Heart left ventricle (tissue), 13 donors: Measurements from ENCODE around the gene KCNJ5.

Experiments
- CTCF ChIP-seq, 12 donors: fragments of 200-600 bp; sonication (generic) in 4 of 12; IDR thresholded peaks; one replicate each; pipeline versions ENCODE4 v1.5.0 to v1.8.0; 2018 to 2022; ENCODE audit warnings: antibody characterized with exemption in 12 of 12, mild to moderate bottlenecking in 5 of 12
- POLR2A ChIP-seq, 2 donors: fragments of 450-650 bp; IDR thresholded peaks; one replicate each; pipeline ENCODE4 v1.6.1; 2017; ENCODE audit warnings: antibody characterized with exemption in 2 of 2, mild to moderate bottlenecking in 2 of 2, moderate library complexity in 2 of 2
- donor health status: ischemic (EF 13 %, LVEDD 7.1; RV severe dilation, severe dysfunction).
- donor health status: DM: no; HTN: yes; CAD: no.
- donor health status: DM: no; HTN: no; CAD: no.
- donor health status: ischemic (EF 25% LVEDD 6.9; RV normal size, moderate dysfunction).
- donor health status: ischemic (EF 25% LVEDD 5.7; RV mildly dilated, moderate dysfunction).
- donor health status: ischemic (EF 35%, LVEDD 5.7; RV mildly dilated, moderate dysfunction).
- donor health status: nonischemic (EF 11% LVEDD 7.7; RV severe dilation, severe dysfunction).
- donor health status: DM: yes; HTN: yes; CAD: no.
- donor health status: PGD.
- donor health status: ischemic (EF 29% LVEDD 5.4; RV normal size, mild dysfunction).
- donor health status: nonischemic (EF 23%, LVEDD 6.1; RV moderate dilation, normal function).

GRCh38 chr11:128964463-128964930 is 73.3 kb downstream of the KCNJ5 start:
- TF ChIP-seq POLR2A (IDR thresholded peaks at IDR 0.05) (no peak), CTCF (IDR thresholded peaks at IDR 0.05) (no peak)
